Measurements from ENCODE around the gene EZH1. TPM values are rescaled to one million over a fixed set of nuclear protein-coding genes. Genes with fewer than 3 reads are reported as not detected.

The EZH1 gene
- polyA plus RNA-seq, 1 donor from 2014 or later = 52.5 TPM

DNA sequence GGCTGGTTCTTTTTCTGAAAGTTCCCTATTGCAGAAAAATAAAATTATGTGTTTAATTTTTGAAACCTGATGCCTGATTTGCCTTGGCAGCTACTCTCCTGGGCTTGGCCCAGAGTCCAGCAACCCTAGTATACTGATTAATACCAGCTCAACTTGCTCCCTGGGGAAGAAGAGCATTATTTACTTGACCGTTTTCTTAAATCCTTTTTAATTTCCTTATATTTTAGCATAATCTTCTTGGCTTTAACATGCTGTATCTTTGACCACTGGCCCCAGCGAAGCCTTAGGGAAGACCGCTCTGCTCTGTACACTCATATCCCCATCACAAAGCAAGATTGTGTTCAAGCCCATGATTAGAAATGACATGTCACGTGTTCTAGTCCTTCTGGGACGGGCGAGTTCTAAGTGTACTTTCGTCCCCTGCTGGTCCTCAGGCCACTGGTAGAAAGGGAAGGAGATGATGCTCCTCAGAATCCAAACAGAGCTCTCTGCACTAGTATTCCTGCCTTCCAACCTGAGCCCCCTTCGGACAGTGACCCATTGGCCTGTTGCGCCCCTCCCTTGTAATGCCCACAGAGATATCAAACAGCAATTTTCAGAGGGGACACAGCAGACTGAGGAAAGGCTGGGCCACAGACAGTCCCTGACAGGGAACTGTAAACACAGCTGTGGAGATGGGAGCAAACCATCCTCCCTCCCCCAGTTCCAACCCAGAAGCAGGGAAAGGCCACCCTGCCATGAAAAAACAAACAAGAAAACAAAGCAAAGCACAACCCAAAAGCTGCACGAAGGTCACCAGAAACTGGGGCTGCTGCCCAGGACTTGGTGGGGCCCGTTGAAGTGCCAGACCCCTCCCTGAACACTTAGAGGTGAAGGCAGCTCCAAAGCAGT lies 4.3 kb upstream of the EZH1 start:
- Histone ChIP-seq H3K9me2 (ENCODE audit: insufficient read depth, low read length) (no peaks in the 10 kb centered on the region), H3F3A (ENCODE audit: insufficient read depth, low read length, poor library complexity, severe bottlenecking) (no peaks in the 10 kb centered on the region), H3K4me2 (ENCODE audit: low read length) (no peak overlapping the region), H3K36me3 (ENCODE audit: insufficient read depth, low read length) (no peaks in the 10 kb centered on the region), H3K27me3 (ENCODE audit: insufficient read depth, low read depth, low read length) (no peaks in the 10 kb centered on the region), H3K9ac (ENCODE audit: low read length) (no peak overlapping the region), H3K4me3 (ENCODE audit: low read length) (no peak overlapping the region), H3K27ac (ENCODE audit: low read length) (no peak overlapping the region), H4K20me1 (ENCODE audit: insufficient read depth) (no peaks in the 10 kb centered on the region), H3K79me2 (replicated peaks; ENCODE audit: insufficient read depth, low read length) (no peaks in the 10 kb centered on the region), H3K9me3 (ENCODE audit: low read length) (no peaks in the 10 kb centered on the region), H2AFZ (ENCODE audit: low read depth, low read length) (no peak overlapping the region)
- TF ChIP-seq EP300 (conservative IDR thresholded peaks at IDR 0.05; ENCODE audit: poor library complexity, severe bottlenecking) = no peak
- no peak for TF ChIP-seq RAD21 (conservative IDR thresholded peaks at IDR 0.05)
- no peak for TF ChIP-seq SMC3 (conservative IDR thresholded peaks at IDR 0.05; ENCODE audit: poor library complexity)
- no peak for TF ChIP-seq CTCF (IDR thresholded peaks at IDR 0.05; ENCODE audit: poor library complexity, severe bottlenecking)
- no peak for TF ChIP-seq POLR2AphosphoS5 (IDR thresholded peaks at IDR 0.05)
- TF ChIP-seq MXI1 (conservative IDR thresholded peaks at IDR 0.05; ENCODE audit: poor library complexity, severe bottlenecking) = no peak
- no peak for TF ChIP-seq TAF1 (IDR thresholded peaks at IDR 0.05; ENCODE audit: low read depth)
- TF ChIP-seq REST (IDR thresholded peaks at IDR 0.05; ENCODE audit: borderline replicate concordance) = no peak
- no peak for TF ChIP-seq EZH2 (IDR thresholded peaks at IDR 0.05; ENCODE audit: borderline replicate concordance, insufficient read depth, low read length, poor library complexity, severe bottlenecking)

DNA sequence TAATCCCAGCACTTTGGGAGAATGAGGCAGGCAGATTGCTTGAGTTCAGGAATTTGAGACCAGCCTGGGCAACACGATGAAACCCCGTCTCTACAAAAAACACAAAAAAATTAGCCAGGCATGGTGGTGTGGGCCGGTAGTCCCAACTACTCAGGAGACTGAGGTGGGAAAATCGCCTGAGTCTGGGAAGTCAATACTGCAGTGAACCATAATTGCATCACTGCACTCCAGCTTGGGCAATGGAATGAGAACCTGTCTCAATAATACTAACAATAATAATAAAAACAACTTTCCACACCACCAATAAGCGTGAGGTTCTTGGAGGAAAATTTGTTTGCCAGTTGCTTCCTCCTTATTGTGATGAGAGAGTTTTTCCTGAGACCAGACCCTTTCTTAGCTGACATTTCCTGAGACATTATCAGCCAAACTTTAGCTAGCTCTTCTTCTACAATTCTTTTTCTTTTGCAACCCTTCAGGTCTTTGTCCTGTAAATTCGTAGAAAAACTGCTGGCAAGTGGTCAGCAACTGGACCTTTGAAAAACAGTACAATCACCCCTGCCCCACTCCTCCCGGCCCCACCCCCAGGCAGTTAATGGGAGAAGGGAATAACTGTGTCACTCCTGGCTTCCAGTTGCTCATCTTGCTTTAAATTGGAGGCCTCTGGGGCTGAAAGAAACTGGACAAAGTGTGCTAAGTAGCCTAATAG lies 3.5 kb upstream of the EZH1 start:
- no peak overlapping the region for H3K9ac ChIP-seq (ENCODE audit: low read length)
- no peak overlapping the region for H3K27ac ChIP-seq (ENCODE audit: low read length)
- H3K36me3 ChIP-seq (ENCODE audit: insufficient read depth, low read length) = no peaks in the 10 kb centered on the region
- H3F3A ChIP-seq (ENCODE audit: insufficient read depth, low read length, poor library complexity, severe bottlenecking) = no peaks in the 10 kb centered on the region
- peaks cover 5% of the 10 kb centered on the region for H3K79me2 ChIP-seq (replicated peaks; ENCODE audit: insufficient read depth, low read length)
- H3K4me2 ChIP-seq (ENCODE audit: low read length) = no peak overlapping the region
- no peaks in the 10 kb centered on the region for H3K9me2 ChIP-seq (ENCODE audit: insufficient read depth, low read length)
- no peaks in the 10 kb centered on the region for H3K9me3 ChIP-seq (ENCODE audit: low read length)
- no peak overlapping the region for H3K4me3 ChIP-seq (ENCODE audit: low read length)
- no peaks in the 10 kb centered on the region for H3K27me3 ChIP-seq (ENCODE audit: insufficient read depth, low read depth, low read length)
- no peak overlapping the region for H2AFZ ChIP-seq (ENCODE audit: low read depth, low read length)
- H4K20me1 ChIP-seq (ENCODE audit: insufficient read depth) = no peaks in the 10 kb centered on the region
- TF ChIP-seq EP300 (conservative IDR thresholded peaks at IDR 0.05; ENCODE audit: poor library complexity, severe bottlenecking) (no peak), REST (IDR thresholded peaks at IDR 0.05; ENCODE audit: borderline replicate concordance) (no peak), MXI1 (conservative IDR thresholded peaks at IDR 0.05; ENCODE audit: poor library complexity, severe bottlenecking) (no peak), EZH2 (IDR thresholded peaks at IDR 0.05; ENCODE audit: borderline replicate concordance, insufficient read depth, low read length, poor library complexity, severe bottlenecking) (no peak), CTCF (IDR thresholded peaks at IDR 0.05; ENCODE audit: poor library complexity, severe bottlenecking) (no peak), SMC3 (conservative IDR thresholded peaks at IDR 0.05; ENCODE audit: poor library complexity) (no peak), TAF1 (IDR thresholded peaks at IDR 0.05; ENCODE audit: low read depth) (no peak), POLR2AphosphoS5 (IDR thresholded peaks at IDR 0.05) (no peak), RAD21 (conservative IDR thresholded peaks at IDR 0.05) (no peak)
